Muscle layer of duodenum (tissue), 2 donors: ENCODE data around the gene CCS.
"Not testable (repeated sequence)": the region's sequence is repeated elsewhere in the genome, so short reads cannot be mapped to it uniquely, and the experiment has no call there.

Experiments
- H3K27ac ChIP-seq: one replicate; pipeline ENCODE4 v1.7.0; 2013; ENCODE audit warnings: mild to moderate bottlenecking, low read length
- H3K27me3 ChIP-seq: one replicate; pipeline ENCODE4 v1.7.0; 2013; ENCODE audit warnings: low read depth, mild to moderate bottlenecking, control low read depth, low read length
- H3K36me3 ChIP-seq, 2 donors: one replicate each; pipeline ENCODE4 v1.7.0; 2013; ENCODE audit warnings: low read length in 2 of 2, control low read depth in 1 of 2, mild to moderate bottlenecking in 1 of 2; ENCODE audit not compliant: insufficient read depth in 2 of 2, control insufficient read depth in 1 of 2
- H3K4me1 ChIP-seq, 2 donors: one replicate each; pipeline ENCODE4 v1.7.0; 2013; ENCODE audit warnings: low read length in 2 of 2, mild to moderate bottlenecking in 2 of 2, control low read depth in 1 of 2, moderate library complexity in 1 of 2; ENCODE audit not compliant: insufficient read depth in 2 of 2, control insufficient read depth in 1 of 2
- H3K4me3 ChIP-seq, 2 donors: one replicate each; pipeline ENCODE4 v1.7.0; 2013; ENCODE audit warnings: low read length in 2 of 2, low read depth in 1 of 2, mild to moderate bottlenecking in 1 of 2
- H3K9me3 ChIP-seq, 2 donors: one replicate each; pipeline ENCODE4 v1.7.0; 2013; ENCODE audit warnings: low read length in 2 of 2, control low read depth in 1 of 2, mild to moderate bottlenecking in 1 of 2; ENCODE audit not compliant: control insufficient read depth in 1 of 2
- donor health status: healthy.

Gene CCS

DNA sequence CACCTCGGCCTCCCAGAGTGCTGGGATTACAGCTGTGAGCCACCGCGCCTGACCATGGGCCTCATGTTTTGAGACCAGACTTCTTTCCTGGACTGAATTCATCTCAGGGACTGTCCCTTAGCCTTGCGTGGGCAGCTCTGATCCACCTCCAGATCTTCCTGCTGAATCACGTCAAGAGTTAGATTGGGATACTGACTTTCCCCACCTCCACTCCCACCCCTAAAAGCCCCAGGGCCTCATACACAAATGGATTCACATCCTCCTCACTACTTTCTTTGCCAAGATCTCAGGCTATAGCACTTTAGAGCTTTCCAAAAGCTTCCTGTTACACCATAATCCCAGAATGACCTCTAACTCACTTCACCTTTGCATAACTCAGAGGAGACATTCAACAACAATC lies 12.2 kb upstream of the CCS start:
- H3K27me3 ChIP-seq = no peaks in the 10 kb centered on the region
- no peak overlapping the region for H3K27ac ChIP-seq
- H3K36me3 ChIP-seq = no peaks in the 10 kb centered on the region
- peaks cover 0 to 8% of the 10 kb centered on the region in 2 donors for H3K4me1 ChIP-seq
- no peak overlapping the region for H3K4me3 ChIP-seq
- no peaks in the 10 kb centered on the region for H3K9me3 ChIP-seq

DNA sequence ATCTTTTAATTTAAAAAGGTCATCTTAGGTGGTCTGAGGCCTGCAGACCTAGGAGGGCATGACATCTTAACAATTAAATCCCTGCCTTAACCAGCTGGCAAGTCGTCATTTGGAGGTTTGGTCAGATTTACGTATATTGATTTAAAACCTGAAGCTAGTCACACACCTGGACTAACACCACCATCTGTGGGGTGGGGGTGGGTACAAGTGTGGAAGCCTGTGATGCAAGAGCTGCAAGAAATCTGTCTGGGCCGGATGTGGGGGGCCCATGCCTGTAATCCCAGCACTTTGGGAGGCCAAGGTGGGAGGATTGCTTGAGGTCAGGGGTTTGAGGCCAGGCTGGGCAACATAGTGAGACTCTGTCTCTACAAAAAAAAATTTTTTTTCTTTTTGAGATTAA lies 11.7 kb upstream of the CCS start:
- Histone ChIP-seq H3K36me3 (no peaks in the 10 kb centered on the region), H3K4me1 (peaks cover 0 to 8% of the 10 kb centered on the region in 2 donors), H3K27me3 (no peaks in the 10 kb centered on the region), H3K27ac (no peak overlapping the region), H3K9me3 (no peaks in the 10 kb centered on the region), H3K4me3 (no peak overlapping the region)

DNA sequence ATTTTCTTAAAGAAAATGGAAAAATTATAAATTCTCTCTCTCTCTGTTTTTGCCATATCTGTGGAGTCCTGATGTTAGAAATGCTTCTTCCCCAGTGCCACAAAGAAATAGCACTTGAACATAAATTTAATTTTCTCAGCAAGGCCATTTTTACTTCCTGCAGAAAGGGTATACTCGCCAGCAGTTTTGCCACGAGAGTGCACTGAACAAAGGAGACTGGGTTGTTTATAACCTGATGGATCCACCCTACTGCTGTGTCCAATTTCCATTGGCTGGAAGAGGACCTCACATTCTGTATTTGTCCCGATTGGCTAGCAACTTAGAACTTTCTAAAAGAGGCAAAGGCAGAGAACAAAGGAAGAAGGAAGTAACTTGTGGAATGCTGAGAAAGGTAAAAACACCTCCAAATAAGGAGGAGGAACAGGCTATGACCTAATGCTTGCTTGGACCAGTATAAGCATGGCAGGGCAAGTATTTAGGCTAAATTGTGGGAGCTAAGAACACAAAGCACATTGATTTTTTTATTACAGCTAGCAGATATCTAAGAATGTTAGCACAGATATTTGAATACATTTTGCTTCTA lies 10.3 kb upstream of the CCS start:
- not testable (repeated sequence) for H3K27ac ChIP-seq, H3K36me3 ChIP-seq, H3K27me3 ChIP-seq, H3K9me3 ChIP-seq, H3K4me3 ChIP-seq, H3K4me1 ChIP-seq

DNA sequence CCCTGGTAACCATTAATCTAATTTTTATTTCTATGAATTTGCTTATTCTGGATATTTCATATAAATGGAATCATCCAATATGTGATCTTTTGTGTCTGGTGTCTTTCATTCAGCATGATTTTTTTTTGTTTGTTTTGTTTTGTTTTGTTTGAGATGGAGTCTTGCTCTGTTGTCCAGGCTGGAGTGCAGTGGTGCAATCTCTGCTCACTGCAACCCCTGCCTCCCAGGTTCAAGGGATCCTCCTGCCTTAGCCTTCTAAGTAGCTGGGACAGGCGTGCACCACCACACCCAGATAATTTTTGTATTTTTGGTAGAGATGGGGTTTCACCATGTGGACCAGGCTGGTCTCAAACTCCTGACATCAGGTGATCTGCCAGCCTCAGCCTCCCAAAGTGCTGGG lies 7.5 kb upstream of the CCS start:
- not testable (repeated sequence) for H3K4me1 ChIP-seq

DNA sequence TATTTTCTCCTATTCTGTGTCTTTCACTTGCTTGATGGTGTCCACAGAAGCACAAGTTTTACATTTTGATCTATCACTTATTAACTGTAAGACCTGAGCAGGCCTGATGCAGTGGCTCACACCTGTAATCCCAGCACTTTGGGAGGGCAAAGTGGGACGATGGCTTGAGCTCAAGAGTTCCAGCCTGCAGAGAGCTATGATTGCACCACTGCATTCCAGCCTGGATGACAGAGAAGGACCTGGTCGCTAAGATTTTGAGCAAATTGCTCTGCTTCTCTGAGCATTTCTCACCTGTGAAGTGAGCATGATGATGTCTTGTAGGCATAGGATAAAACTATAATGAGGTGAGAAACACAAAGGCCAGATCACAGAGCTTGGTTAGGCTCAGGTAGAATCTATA lies 6.8 kb upstream of the CCS start:
- Histone ChIP-seq H3K4me3 (no peak overlapping the region), H3K9me3 (no peaks in the 10 kb centered on the region), H3K27ac (no peak overlapping the region), H3K36me3 (no peaks in the 10 kb centered on the region), H3K4me1 (no peaks in the 10 kb centered on the region), H3K27me3 (no peaks in the 10 kb centered on the region)

More for the DNA sequence above, 7.5 kb upstream of the CCS start:
- H3K4me3 ChIP-seq, H3K27ac ChIP-seq, H3K9me3 ChIP-seq, H3K27me3 ChIP-seq, H3K36me3 ChIP-seq: not testable (repeated sequence)

DNA sequence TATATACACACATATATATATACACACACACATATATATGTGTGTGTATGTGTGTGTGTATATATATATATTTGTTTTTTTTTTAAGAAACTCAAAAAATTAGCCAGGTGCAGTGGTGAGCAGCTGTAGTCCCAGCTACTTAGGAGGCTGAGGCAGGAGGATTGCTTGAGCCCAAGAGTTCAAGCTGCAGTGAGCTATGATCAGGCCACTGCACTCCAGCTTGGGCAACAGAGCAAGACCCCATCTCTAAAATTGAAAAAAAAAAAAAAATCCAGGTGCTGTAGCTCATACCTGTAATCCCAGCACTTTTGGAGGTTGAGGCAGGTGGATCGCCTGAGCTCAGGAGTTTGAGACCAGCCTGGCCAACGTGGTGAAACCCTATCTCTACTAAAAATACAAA lies 3.7 kb upstream of the CCS start:
- not testable (repeated sequence) for H3K9me3 ChIP-seq, H3K36me3 ChIP-seq, H3K27ac ChIP-seq, H3K27me3 ChIP-seq, H3K4me3 ChIP-seq
- peaks cover 5 to 14% of the 10 kb centered on the region in 2 donors for H3K4me1 ChIP-seq

DNA sequence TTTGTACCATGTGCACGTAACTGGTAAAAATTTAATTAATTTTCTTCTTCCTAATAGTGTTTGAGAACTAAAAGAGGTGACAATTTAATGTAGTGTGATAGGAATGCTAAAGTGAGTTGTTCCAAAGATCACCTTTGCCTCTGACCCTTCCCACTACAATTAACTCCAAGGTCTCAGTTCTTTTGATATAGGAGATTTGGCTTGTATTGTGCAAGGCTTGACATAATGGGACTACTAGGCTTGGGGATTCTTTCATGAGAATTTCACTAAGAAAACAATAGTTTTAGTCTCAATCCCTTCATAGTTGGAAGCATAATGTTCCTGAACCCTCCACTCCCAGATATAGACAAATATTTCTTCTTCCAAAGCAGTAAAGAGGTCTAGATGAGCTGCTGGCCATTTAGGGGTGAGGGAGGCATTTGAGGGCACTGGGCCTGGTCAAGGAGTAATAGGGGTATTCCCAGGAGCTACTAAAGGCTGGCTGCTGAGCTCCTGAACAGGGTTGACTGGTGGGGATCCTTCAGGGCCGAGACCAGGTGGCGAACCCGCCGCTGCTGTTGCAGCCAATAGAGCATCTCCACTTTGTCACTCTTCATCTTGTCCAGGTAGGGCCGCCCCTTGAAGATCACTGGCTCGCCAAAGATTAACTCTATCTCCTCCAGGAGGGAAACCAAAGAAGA lies 2.8 kb upstream of the CCS start:
- Histone ChIP-seq H3K4me3 (no peak overlapping the region), H3K4me1 (peaks cover 5 to 20% of the 10 kb centered on the region in 2 donors), H3K27ac (no peak overlapping the region), H3K27me3 (no peaks in the 10 kb centered on the region), H3K36me3 (no peaks in the 10 kb centered on the region), H3K9me3 (no peaks in the 10 kb centered on the region)

DNA sequence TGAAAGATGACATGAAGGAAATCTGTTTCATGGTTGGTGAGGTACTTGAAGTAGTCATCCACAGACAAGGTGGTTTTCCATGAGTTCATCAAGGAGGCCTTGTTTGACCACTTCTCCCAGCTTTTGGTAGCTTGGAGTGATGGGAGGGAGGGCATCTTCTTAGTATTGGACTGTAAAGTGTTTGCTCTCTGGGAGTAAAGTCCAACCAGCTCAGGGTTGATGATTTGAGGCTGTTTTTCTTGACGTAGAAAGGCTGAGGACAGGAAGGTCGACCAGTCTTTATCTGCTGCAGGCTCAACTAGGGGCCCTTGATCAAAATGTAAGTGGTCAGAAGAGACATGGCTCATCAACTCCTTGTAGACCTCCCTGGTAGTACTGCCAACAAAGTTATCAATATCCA lies 1.8 kb upstream of the CCS start:
- Histone ChIP-seq H3K36me3 (no peaks in the 10 kb centered on the region), H3K4me1 (peaks cover 5 to 30% of the 10 kb centered on the region in 2 donors), H3K9me3 (no peaks in the 10 kb centered on the region), H3K27ac (no peak overlapping the region), H3K27me3 (no peaks in the 10 kb centered on the region), H3K4me3 (no peak overlapping the region)

DNA sequence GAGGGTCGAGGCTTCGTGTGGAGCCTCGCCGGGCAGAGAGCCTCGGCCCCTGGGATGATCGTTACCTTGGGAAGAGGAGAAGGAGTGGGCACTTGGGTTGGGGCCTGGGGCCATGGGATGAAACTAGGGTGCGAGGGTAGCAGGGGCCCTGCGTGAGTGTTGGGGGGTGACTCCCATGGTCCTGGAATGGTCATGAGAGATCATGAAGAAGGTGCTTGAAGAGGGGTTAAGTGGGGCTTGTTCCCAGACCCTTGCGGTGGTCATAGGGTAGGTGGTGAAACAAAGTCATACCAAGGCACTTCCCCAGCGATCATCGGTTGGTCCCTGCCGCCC lies 284 bp downstream of the CCS start:
- H3K4me1 ChIP-seq = peaks cover 5 to 32% of the 10 kb centered on the region in 2 donors
- H3K4me3 ChIP-seq = peak overlapping the region; percentile 64 to 92
- H3K36me3 ChIP-seq = no peaks in the 10 kb centered on the region
- H3K27me3 ChIP-seq = no peaks in the 10 kb centered on the region
- H3K9me3 ChIP-seq = no peaks in the 10 kb centered on the region
- H3K27ac ChIP-seq = peak overlapping the region; percentile 79

DNA sequence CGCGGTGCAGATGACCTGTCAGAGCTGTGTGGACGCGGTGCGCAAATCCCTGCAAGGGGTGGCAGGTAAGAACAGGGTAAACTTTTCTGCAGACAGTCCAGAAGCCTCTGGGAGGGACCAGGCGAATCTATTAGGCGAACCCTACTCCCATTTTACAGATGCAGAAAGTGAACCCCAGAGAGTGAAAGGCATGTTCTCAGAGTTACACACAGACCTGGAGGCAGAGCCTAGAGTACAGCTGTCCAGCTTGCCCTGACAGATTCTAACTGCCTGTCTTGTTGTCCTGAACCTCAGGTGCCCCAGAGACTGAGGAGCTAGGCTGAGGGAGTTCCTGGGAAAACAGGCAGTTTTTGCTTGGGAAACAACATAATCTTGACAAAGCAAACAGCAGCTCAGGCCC lies 665 bp downstream of the CCS start:
- no peaks in the 10 kb centered on the region for H3K27me3 ChIP-seq
- peak overlapping the region; percentile 64 to 92 for H3K4me3 ChIP-seq
- peak overlapping the region; percentile 79 for H3K27ac ChIP-seq
- peaks cover 5 to 32% of the 10 kb centered on the region in 2 donors for H3K4me1 ChIP-seq
- H3K9me3 ChIP-seq = no peaks in the 10 kb centered on the region
- no peaks in the 10 kb centered on the region for H3K36me3 ChIP-seq

DNA sequence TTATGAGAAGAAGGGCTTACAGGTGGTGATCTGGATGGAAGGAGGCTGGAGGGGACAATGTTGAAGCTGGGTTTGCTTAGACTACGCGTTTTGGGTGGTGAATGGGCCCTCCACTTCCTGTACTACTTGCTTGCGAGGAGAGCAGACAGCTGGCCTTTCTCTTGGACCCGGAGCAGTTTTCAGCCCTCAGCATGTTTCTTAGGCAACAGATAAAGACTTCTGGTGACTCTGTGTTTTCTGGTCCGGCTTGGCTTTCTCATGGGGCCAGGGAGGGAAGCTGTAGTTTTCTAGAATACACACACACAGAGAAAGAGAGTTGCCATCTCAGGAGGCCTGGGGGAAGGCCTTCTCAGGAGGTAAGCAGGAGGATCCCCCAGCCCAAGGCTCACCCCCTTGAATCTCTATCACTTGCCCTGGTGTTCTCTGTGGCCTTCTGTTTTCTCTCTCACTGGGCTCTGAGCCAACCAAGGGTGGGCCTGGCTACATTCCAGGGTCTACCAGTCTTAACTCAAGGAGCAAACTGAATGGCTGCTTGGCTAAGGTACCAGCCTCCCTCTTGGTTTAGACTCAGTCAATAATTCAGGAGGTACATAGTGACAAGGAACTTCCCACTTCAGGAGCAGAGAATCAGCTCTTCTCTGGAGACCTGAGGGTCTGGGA lies 2.4 kb downstream of the CCS start:
- Histone ChIP-seq H3K27ac (peak overlapping the region; percentile 58), H3K4me1 (peaks cover 5 to 32% of the 10 kb centered on the region in 2 donors), H3K36me3 (peaks cover 7 to 15% of the 10 kb centered on the region in 2 donors), H3K27me3 (no peaks in the 10 kb centered on the region), H3K4me3 (peak overlapping the region in 1 of 2 donors; percentile 7), H3K9me3 (no peaks in the 10 kb centered on the region)
